Activated CD8-positive, alpha-beta memory T cell treated with anti-CD3 and anti-CD28 coated beads, Interleukin-2, amount 50 U/mL, for 1 hour (primary cell): ENCODE measurements around the gene MRM2.

Source experiments
- DNase-seq: peaks from one replicate; pipeline ENCODE4 v3.0.0-alpha.2; 2020; ENCODE audit errors: extremely low read depth

Gene MRM2

GRCh38 chr7:2247141-2247995, 5.4 kb upstream of the MRM2 start:
- DNase-seq = no peak

GRCh38 chr7:2245883-2246675, 4.1 kb upstream of the MRM2 start:
- DNase-seq = no peak

DNA sequence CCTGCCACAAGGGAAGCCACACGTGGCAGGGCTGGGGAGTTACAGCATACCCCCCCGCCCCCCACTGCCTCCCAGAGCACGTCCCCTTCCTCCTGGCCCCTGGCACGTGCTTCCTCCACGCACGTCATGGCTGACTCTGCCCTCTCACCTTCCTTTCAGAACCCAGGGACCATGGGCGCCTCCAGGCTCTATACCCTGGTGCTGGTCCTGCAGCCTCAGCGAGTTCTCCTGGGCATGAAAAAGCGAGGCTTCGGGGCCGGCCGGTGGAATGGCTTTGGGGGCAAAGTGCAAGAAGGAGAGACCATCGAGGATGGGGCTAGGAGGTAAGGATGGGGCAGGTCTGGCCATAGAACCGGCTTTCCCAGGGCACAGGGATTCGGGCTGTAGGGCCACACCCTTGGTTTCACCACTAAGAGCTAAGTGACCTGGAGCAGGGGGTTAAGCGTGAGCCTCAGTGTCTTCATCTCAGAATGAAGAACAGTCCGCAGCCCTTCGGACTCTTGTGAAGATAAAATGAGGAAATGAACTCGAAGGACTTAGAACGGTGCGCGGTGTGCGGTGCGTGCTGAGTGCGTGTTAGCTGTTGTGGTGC, 2.5 kb upstream of the MRM2 start:
- no peak for DNase-seq

DNA sequence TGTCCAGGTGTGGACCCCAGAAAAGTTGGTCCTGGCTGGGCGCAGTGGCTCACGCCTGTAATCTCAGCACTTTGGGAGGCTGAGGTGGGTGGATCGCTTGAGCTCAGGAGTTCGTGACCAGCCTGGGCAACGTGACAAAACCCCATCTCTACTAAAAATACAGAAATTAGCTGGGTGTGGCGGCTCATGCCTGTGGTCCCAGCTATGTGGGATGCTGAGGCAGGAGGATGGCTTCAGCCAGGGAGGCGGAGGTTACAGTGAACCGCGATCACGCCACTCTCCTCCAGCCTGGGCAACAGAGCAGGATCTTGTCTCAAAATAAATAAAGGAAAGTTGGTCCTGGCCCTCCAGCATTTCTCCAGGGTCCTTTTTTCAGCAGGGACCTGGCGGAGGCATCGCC, 1.5 kb upstream of the MRM2 start:
- DNase-seq = no peak

- no peak for DNase-seq
These were observed 780 bp upstream of the MRM2 start for GRCh38 chr7:2242541-2243429.

GRCh38 chr7:2239242-2239641, 2.8 kb downstream of the MRM2 start:
- no peak for DNase-seq

GRCh38 chr7:2237109-2237602, 4.8 kb downstream of the MRM2 start:
- no peak for DNase-seq

DNA sequence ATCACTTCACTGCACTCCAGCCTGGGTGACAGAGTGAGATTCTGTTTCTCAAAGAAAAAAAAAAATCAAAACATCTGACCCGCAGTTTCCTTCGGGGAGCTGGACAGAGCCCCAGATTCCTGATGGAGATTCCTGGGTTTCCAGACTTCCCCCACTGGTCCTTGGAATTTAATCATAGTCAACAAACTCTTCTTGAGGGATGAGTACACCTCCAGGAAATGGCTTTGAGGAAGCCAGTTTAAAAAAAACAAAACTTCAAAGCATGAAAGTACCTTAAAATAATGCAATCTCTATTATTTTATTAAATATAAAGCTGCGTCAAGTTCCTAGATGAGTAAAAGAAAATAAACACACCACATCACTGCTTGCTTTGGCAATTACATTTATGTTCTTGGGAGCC, 8.1 kb downstream of the MRM2 start:
- DNase-seq = no peak

DNA sequence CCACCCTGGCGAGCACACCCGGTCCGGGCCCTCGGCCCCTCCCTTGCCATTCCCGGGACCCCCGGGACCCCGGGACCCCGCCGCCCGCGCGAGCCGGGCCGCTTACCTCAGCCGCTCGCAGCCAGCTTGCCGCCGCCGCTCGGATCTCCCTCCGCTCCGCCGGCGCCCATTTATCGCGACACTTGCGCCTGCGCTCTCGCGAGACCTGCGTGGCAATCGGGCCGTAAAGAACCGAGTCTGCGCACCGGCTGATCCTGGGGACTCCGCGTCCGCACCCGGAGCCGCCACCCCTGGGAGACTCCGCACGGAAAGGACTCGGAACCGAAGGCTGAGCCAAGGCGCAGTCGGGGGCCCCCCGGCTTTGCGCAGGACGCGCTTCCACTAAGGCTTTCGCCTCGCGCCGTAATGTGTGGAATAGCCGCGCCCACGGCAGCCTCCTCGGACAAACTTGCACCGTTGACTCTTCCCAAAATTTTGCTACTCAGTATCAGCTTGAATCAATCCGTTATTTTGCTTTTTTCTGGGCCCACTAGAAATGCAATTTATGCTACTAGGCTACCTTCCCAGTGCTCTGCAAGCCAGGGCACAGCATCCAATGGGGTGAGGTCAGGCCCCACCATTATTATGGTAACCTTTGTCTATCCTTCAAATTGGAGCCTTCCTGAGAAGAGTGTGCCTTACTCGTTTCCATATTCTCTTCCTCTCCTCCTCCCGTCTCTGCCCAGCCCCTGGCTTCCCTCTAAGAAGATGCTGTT, 9.1 kb downstream of the MRM2 start, which contains the start of gene MAD1L1:
MAD1L1 (minus strand) TSS at position 180 of the 755 bp plus-strand sequence. CDS start 2,812 bp downstream, outside the sequence.
- DNase-seq = peak; percentile 67

DNA sequence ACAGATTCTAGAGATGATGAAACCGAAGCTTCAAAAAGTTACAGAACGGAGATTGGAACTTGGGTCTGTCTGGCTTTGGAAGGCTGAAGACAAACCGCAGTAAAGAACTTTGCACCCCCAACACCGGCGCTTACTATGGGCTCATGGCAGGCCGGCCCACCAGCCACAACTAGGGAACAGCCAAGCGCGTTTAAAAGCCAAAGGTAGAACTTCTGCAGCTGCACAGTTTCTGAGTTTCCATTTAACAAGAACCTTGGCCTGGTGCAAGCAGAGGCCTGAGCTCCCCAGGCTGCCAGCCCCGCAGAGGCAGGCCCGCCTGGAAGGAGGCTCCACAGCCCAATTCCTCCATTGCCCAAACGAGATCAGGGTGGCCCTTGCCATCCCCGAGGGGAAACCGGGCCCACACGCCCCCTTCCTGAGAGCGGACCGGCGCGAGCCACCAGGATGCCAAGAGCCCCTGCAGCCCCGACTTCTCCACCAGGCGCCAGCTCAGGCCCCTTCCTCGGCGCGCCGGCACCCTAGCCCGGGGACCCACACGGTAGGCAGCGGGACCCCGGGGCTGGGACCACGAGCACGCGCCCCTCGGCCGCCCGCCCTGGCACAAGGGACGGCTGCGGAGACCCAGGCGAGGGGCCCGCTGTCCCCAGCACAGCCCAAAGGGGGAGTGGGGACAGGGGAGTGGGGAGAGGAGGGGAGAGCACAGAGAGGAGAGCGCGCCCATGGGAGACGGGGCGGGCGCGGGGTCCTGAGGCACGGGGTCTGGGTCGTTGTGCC, 9.8 kb downstream of the MRM2 start:
- DNase-seq = no peak

DNA sequence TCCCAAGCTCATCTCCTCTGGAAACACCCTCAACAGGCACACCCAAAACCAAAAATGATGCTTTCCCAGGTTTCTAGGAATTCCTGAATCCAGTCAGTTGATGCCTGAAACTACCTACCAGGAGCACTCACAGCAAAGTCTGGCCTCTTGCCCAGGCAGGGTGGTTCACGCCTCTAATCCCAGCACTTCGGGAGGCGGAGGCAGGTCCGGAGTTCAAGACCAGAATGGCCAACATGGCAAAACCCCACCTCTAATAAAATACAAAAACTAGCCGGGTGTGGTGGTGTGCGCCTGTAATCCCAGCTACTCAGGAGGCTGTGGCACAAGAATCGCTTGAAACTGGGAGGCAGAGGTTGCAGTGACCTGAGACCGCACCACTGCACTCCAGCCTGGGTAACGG, 11.1 kb downstream of the MRM2 start:
- DNase-seq = no peak

- no peak for DNase-seq
These were observed 11.8 kb downstream of the MRM2 start for GRCh38 chr7:2230226-2230625.

DNA sequence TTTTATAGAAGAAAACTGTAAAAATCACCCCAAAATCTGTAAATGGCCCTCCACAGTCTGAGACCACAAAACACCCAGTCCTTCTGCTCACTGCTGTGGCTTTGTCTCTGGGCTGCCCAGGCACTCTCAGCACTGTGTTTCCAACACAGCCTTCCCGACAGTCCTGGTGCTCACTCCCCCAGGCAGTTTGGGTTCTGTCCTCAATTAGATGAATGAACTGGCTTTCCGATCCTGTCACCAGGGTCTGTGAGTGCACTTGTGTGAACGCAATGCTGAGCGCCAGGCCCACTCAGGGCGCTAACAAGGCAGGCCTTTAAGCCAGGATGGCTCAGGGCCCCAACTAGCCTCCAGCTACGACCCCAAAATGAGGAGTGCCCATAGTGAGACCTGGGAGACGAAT, 12.5 kb downstream of the MRM2 start:
- DNase-seq = no peak

DNA sequence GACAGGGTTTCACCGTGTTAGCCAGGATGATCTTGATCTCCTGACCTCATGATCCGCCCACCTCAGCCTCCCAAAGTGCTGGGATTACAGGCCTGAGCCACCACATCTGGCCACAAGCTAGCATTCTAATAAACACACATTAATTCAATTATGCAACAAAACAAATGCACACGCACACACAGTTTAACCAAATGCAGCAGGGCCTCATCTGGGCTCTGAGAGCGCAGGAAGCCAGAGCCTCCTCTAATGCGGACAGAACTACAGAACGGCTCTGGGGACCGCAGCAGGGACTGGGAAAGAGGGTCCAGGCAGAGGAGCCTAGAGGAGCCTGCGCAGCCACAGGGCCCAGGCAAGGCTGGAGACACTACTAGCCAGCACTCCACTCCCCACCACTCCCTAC, 13.1 kb downstream of the MRM2 start:
- DNase-seq = no peak

DNA sequence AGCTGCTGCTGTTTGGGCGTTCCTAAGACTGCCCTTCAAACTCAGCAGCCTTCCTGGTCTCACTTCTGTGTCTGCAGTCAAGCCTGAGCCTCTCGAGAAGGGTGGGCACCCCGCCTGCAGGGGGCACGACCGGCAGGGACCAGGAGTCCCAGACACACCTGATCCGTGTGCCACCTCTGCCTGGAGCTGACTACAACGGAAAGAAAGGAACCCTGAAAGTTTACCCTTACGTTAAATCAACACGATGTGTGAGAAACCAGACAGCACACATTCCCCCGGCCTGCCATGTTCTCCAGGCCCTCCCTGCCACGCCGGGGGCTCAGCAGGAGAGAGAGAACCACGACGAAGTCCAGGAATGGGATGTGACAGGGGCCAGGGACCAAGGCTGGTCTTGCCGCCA, 14.3 kb downstream of the MRM2 start:
- no peak for DNase-seq

DNA sequence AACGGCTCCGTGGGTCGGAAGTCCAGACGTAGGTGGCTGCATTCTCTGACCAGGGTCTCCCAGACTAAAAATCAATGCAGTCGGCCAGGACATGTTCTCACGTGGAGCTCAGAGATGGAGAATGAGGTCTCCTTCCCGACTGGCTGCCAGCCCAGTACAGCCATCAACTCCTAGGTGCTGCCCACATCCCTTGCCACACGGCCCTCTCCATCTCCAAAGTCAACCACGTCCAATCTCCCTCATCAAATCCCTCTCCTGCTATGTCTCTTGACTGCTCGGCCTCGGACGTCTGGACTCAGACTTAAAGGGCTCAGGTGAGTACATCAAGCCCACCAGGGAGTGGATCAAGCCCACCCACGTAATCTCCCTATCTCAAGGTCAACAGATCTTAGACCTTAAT, 16.2 kb downstream of the MRM2 start:
- DNase-seq = no peak

DNA sequence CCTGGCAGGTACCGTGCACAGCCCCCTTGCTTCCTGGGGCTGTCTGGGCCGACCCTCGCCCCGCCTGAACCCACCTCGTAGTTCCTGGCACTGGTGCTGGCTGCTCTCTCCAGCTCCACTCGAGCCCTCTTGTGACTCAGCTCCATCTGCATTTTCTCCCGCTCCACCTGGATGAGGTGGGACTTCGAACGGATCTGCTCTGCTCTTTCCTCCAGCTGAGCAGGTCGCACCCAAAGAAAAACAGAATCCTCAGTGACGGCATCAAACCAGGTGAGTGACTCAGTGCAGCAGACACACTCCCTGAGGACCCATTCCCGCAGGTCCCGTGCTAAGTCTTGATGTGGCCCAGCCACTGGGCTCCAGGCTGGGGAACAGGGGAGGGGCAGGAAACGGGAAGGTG, 16.7 kb downstream of the MRM2 start:
- no peak for DNase-seq

GRCh38 chr7:2224934-2225333, 17.1 kb downstream of the MRM2 start:
- DNase-seq = no peak

GRCh38 chr7:2224491-2224928, 17.5 kb downstream of the MRM2 start:
- DNase-seq = no peak

- DNase-seq = no peak
These were observed 18.7 kb downstream of the MRM2 start for GRCh38 chr7:2223321-2223720.
